ENCODE results near the gene MYO7A. TPM values are rescaled to one million over a fixed set of nuclear protein-coding genes. Genes with fewer than 3 reads are reported as not detected.

The MYO7A gene
- total RNA-seq, 4 donors from 2014 or later: 4.8 to 9.1 (median 6.4) TPM

GRCh38 chr11:77155082-77155475, 27.0 kb downstream of the MYO7A start:
- Histone ChIP-seq H3K4me3 (no peak overlapping the region), H3K27me3 (no peaks in the 10 kb centered on the region), H3K27ac (replicated peaks in 1 of 4) (no peak overlapping the region), H3K36me3 (no peaks in the 10 kb centered on the region), H3K9me3 (no peaks in the 10 kb centered on the region), H3K4me1 (peaks cover 8 to 12% (median 11%) of the 10 kb centered on the region in 4 donors)
- DNase-seq (ENCODE audit: extremely low spot score): no peak
- WGBS: 92% methylated on average over 4 of the region's 4 CpGs
- intact Hi-C loops (cut with DNase I): no loop called here
- TF ChIP-seq, protein P1, sequence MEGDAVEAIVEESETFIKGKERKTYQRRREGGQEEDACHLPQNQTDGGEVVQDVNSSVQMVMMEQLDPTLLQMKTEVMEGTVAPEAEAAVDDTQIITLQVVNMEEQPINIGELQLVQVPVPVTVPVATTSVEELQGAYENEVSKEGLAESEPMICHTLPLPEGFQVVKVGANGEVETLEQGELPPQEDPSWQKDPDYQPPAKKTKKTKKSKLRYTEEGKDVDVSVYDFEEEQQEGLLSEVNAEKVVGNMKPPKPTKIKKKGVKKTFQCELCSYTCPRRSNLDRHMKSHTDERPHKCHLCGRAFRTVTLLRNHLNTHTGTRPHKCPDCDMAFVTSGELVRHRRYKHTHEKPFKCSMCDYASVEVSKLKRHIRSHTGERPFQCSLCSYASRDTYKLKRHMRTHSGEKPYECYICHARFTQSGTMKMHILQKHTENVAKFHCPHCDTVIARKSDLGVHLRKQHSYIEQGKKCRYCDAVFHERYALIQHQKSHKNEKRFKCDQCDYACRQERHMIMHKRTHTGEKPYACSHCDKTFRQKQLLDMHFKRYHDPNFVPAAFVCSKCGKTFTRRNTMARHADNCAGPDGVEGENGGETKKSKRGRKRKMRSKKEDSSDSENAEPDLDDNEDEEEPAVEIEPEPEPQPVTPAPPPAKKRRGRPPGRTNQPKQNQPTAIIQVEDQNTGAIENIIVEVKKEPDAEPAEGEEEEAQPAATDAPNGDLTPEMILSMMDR (IDR thresholded peaks at IDR 0.05): no peak
- no peak for TF ChIP-seq EP300 (IDR thresholded peaks at IDR 0.05)
- TF ChIP-seq POLR2AphosphoS5 (IDR thresholded peaks at IDR 0.05): no peak
- TF ChIP-seq POLR2A (IDR thresholded peaks at IDR 0.05; ENCODE audit: low read depth): no peak

- Histone ChIP-seq H3K27me3 (no peaks in the 10 kb centered on the region), H3K27ac (replicated peaks in 1 of 4) (no peak overlapping the region), H3K36me3 (no peaks in the 10 kb centered on the region), H3K9me3 (no peaks in the 10 kb centered on the region), H3K4me3 (no peak overlapping the region), H3K4me1 (peaks cover 8 to 12% (median 11%) of the 10 kb centered on the region in 4 donors)
- intact Hi-C loops (cut with DNase I): no loop called here
- TF ChIP-seq EP300 (IDR thresholded peaks at IDR 0.05): no peak
- no peak for TF ChIP-seq POLR2AphosphoS5 (IDR thresholded peaks at IDR 0.05)
- no peak for TF ChIP-seq POLR2A (IDR thresholded peaks at IDR 0.05; ENCODE audit: low read depth)
- TF ChIP-seq, protein P1 (IDR thresholded peaks at IDR 0.05): no peak
- no peak for DNase-seq (ENCODE audit: extremely low spot score)
- 90% methylated on average over 6 of the region's 13 CpGs for WGBS
These were observed 27.6 kb downstream of the MYO7A start for GRCh38 chr11:77155556-77156130.

- intact Hi-C loops (cut with DNase I): no loop called here
- H3K27ac ChIP-seq (replicated peaks in 1 of 4): no peak overlapping the region
- WGBS: 95% methylated on average over 20 of the region's 26 CpGs
- no peak overlapping the region for H3K4me3 ChIP-seq
- H3K4me1 ChIP-seq: peaks cover 8 to 12% (median 11%) of the 10 kb centered on the region in 4 donors
- H3K9me3 ChIP-seq: no peaks in the 10 kb centered on the region
- DNase-seq (ENCODE audit: extremely low spot score): no peak
- H3K36me3 ChIP-seq: no peaks in the 10 kb centered on the region
- no peaks in the 10 kb centered on the region for H3K27me3 ChIP-seq
- no peak for TF ChIP-seq POLR2AphosphoS5 (IDR thresholded peaks at IDR 0.05)
- TF ChIP-seq, protein P1 (IDR thresholded peaks at IDR 0.05): no peak
- TF ChIP-seq POLR2A (IDR thresholded peaks at IDR 0.05; ENCODE audit: low read depth): no peak
- no peak for TF ChIP-seq EP300 (IDR thresholded peaks at IDR 0.05)
These were observed 28.6 kb downstream of the MYO7A start for GRCh38 chr11:77156396-77157195.

DNA sequence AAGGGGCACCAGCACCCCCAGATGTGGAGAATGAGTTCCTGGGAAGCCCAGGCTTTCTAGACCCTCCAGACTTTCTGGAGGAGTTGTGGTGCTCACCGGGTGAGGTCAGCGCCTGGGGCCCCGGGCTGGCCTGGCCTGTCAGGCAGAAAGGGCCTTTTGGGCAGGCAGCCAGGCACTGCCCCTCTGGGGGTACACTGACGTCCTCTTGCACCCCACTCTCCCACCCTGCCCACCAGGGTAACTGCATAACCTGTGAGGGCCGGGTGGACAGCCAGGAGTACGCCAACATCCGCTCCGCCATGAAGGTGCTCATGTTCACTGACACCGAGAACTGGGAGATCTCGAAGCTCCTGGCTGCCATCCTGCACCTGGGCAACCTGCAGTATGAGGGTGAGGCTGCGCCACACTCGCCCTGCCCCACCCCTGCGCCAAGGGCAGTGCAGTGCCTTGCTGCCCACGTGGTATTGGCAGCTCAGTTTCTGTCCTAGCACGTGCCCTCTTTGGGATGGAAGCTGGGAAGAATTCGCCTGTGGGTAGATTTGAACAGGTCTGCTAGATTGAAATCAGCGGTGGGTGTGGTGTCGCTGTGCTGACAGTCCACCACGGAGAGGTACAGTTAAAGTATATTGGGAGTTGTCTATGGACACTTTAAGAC, 30.1 kb downstream of the MYO7A start:
- 86% methylated on average over 12 of the region's 19 CpGs for WGBS
- peaks cover 8 to 12% (median 11%) of the 10 kb centered on the region in 4 donors for H3K4me1 ChIP-seq
- no peaks in the 10 kb centered on the region for H3K27me3 ChIP-seq
- H3K4me3 ChIP-seq: no peak overlapping the region
- no peaks in the 10 kb centered on the region for H3K9me3 ChIP-seq
- intact Hi-C loops (cut with DNase I): no loop called here
- TF ChIP-seq EP300 (IDR thresholded peaks at IDR 0.05) (no peak), POLR2A (IDR thresholded peaks at IDR 0.05; ENCODE audit: low read depth) (no peak), POLR2AphosphoS5 (IDR thresholded peaks at IDR 0.05) (no peak)
- TF ChIP-seq, protein P1 (IDR thresholded peaks at IDR 0.05): no peak
- DNase-seq (ENCODE audit: extremely low spot score): no peak
- H3K27ac ChIP-seq (replicated peaks in 1 of 4): no peak overlapping the region
- no peaks in the 10 kb centered on the region for H3K36me3 ChIP-seq
